Lower leg skin (tissue), 4 donors: Measurements from ENCODE around the gene ORAI3. TPM values are rescaled to one million over a fixed set of nuclear protein-coding genes. Genes with fewer than 3 reads are reported as not detected.

Source experiments
- DNase-seq, 2 donors: peaks; one replicate each; pipeline ENCODE4 v3.0.0-alpha.2; 2019; ENCODE audit warnings: low spot score in 2 of 2
- H3K4me3 ChIP-seq: fragments of 200-600 bp; sonication (generic); 2 replicates; pipeline ENCODE4 v1.5.1; 2017; ENCODE audit warnings: mild to moderate bottlenecking, low read depth; ENCODE audit not compliant: poor library complexity, severe bottlenecking
- CTCF ChIP-seq, 3 donors: fragments of 450-650 bp; IDR thresholded peaks; one replicate each; pipeline ENCODE4 v1.5.1; 2016; ENCODE audit warnings: antibody characterized with exemption in 3 of 3, mild to moderate bottlenecking in 3 of 3, moderate library complexity in 2 of 3
- POLR2A ChIP-seq, 2 donors: fragments of 450-650 bp; IDR thresholded peaks; one replicate each; pipeline ENCODE4 v1.6.1; 2016 to 2017; ENCODE audit warnings: antibody characterized with exemption in 2 of 2, mild to moderate bottlenecking in 1 of 2, moderate library complexity in 1 of 2
- WGBS, 2 donors: methylation state at CpG; one replicate each; pipeline ENCODE4 v1.1.5; 2018; 5-methylcytosine and 5-hydroxymethylcytosine counted together
- intact Hi-C: fragments of 100-400 bp; cut with DNase I; formaldehyde crosslinking; loops from one replicate; pipeline ENCODE4 v1.15.0; 2023; ENCODE audit warnings: low total_unique reads
- total RNA-seq, 4 donors: library from RNA; depleted of rRNA; stranded (reverse); fragments of >200 nt; gene quantifications; one replicate each; pipeline ENCODE4 v1.1.0, GENCODE V29; 2016

The ORAI3 gene
- total RNA-seq, 4 donors from 2014 or later = 22.9 to 37.7 (median 34.6) TPM

GRCh38 chr16:31002862-31003341 is 54.0 kb downstream of the ORAI3 start:
- no peak overlapping the region for H3K4me3 ChIP-seq
- DNase-seq = no peak
- intact Hi-C loops = no loop called here
- TF ChIP-seq CTCF (IDR thresholded peaks at IDR 0.05) (no peak), POLR2A (IDR thresholded peaks at IDR 0.05) (no peak)
- 56 to 60% methylated on average over 9 of the region's 9 CpGs for WGBS, 2 donors

- TF ChIP-seq POLR2A (IDR thresholded peaks at IDR 0.05) = no peak
- TF ChIP-seq CTCF (IDR thresholded peaks at IDR 0.05) = no peak
- intact Hi-C loops = no loop called here
- 87 to 89% methylated on average over 6 of the region's 6 CpGs for WGBS, 2 donors
- DNase-seq = no peak
- H3K4me3 ChIP-seq = no peak overlapping the region
Observed at GRCh38 chr16:31003744-31004143, 54.9 kb downstream of the ORAI3 start.

Other genes starting within 250 kb of the ORAI3 start
- 10 to 100 TPM; 21.7 to 44.0 (median 33.7) TPM for gene SRCAP, start 249.9 kb upstream of the ORAI3 start, total RNA-seq
- 10 to 100 TPM; 20.6 to 39.5 (median 31.5) TPM for gene PHKG2, start 200.6 kb upstream of the ORAI3 start, total RNA-seq
- 1 to 10 TPM; 1.2 to 4.1 (median 2.6) TPM for gene CFAP119, start 187.0 kb upstream of the ORAI3 start, total RNA-seq
- gene RNF40, start 186.7 kb upstream of the ORAI3 start, total RNA-seq = 100 to 1,000 TPM in 1 of 4 donors, 10 to 100 TPM in 3; 82.2 to 112 (median 92.9) TPM
- 10 to 100 TPM; 10.9 to 18.1 (median 16.0) TPM for gene ZNF629, start 161.9 kb upstream of the ORAI3 start, total RNA-seq
- gene BCL7C, start 55.0 kb upstream of the ORAI3 start, total RNA-seq = 10 to 100 TPM; 43.1 to 79.1 (median 63.0) TPM
- 1 to 10 TPM in 2 of 4 donors, under 1 TPM in 1, not detected in 1; 0.80 to 3.0 (median 2.5) TPM for gene CTF1, start 52.5 kb upstream of the ORAI3 start, total RNA-seq
- gene FBXL19, start 25.5 kb upstream of the ORAI3 start, total RNA-seq = 10 to 100 TPM; 17.7 to 25.1 (median 22.1) TPM
- gene SETD1A, start 8.7 kb downstream of the ORAI3 start, total RNA-seq = 10 to 100 TPM in 3 of 4 donors, 1 to 10 TPM in 1; 9.2 to 22.4 (median 10.7) TPM
- 10 to 100 TPM; 12.4 to 29.8 (median 19.0) TPM for gene HSD3B7, start 36.1 kb downstream of the ORAI3 start, total RNA-seq
- gene STX1B, start 61.6 kb downstream of the ORAI3 start, total RNA-seq = 1 to 10 TPM in 1 of 4 donors, under 1 TPM in 3; 0.32 to 1.4 (median 0.44) TPM
- gene STX4, start 84.5 kb downstream of the ORAI3 start, total RNA-seq = 10 to 100 TPM; 38.7 to 53.1 (median 46.4) TPM
- 10 to 100 TPM; 10.0 to 19.2 (median 12.6) TPM for gene ZNF668, start 125.2 kb downstream of the ORAI3 start, total RNA-seq
- 10 to 100 TPM; 25.4 to 30.3 (median 27.1) TPM for gene ZNF646, start 125.4 kb downstream of the ORAI3 start, total RNA-seq
- 1 to 10 TPM; 2.3 to 3.8 (median 2.7) TPM for gene PRSS53, start 139.9 kb downstream of the ORAI3 start, total RNA-seq
- gene VKORC1, start 145.7 kb downstream of the ORAI3 start, total RNA-seq = 10 to 100 TPM; 43.7 to 95.5 (median 73.6) TPM
- 10 to 100 TPM; 60.7 to 85.3 (median 78.6) TPM for gene BCKDK, start 159.3 kb downstream of the ORAI3 start, total RNA-seq
- gene KAT8, start 168.6 kb downstream of the ORAI3 start, total RNA-seq = 100 to 1,000 TPM in 1 of 4 donors, 10 to 100 TPM in 3; 69.7 to 116 (median 81.7) TPM
- 100 to 1,000 TPM; 147 to 223 (median 172) TPM for gene PRSS8, start 186.7 kb downstream of the ORAI3 start, total RNA-seq
- 10 to 100 TPM in 1 of 4 donors, 1 to 10 TPM in 3; 2.3 to 10.5 (median 3.3) TPM for gene PRSS36, start 201.0 kb downstream of the ORAI3 start, total RNA-seq
- 10 to 100 TPM; 31.9 to 55.8 (median 34.9) TPM for gene FUS, start 231.1 kb downstream of the ORAI3 start, total RNA-seq